HG03460 (cell line): ENCODE measurements around the gene RPS16.

Experiments used
- ATAC-seq: cut with Tn5 transposase; IDR thresholded peaks from one replicate; pipeline ENCODE4 v1.9.1; 2021; ENCODE audit not compliant: unreplicated experiment

The RPS16 gene

DNA sequence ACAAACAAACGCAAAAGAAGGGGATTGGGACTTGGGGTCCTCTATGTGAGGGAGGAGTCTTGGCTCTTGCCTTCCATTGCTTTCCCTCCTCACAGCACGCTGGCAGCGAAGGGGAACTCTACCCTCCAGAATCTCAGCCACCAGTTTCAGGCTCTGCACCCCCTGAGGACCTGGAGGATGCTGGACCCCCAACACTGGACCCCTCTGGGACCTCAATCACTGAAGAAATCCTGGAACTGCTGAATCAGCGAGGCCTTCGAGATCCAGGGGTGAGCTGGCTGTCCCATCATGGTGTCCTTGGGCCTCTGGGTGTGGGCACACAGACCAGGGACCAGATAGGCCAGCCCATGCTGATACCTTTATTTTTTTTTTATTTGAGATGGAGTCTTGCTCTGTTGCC, 13.7 kb downstream of the RPS16 start:
- no peak for ATAC-seq

DNA sequence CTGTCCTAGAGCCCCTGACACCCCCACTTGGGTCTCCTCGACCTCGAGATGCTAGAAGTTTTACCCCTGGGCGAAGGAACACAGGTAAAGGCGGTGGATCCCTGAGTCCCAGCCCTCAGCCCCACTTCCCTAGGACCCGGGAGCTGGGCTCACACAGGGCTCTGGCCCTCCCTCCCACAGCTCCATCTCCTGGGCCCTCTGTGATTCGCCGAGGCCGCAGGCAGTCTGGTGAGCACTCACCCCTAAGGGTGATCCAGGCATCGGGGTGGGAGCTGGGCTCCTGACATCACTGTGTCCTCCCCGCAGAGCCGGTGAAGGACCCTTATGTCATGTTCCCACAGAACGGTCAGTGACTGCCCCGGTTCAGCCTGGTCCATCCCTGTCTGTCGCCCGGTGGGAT, 15.0 kb downstream of the RPS16 start:
- no peak for ATAC-seq

GRCh38 chr19:39419003-39419402, 16.7 kb downstream of the RPS16 start:
- ATAC-seq: no peak

- no peak for ATAC-seq
Observed at GRCh38 chr19:39417463-39418181, 18.1 kb downstream of the RPS16 start.

- ATAC-seq: no peak
Observed at GRCh38 chr19:39416152-39417120, 19.3 kb downstream of the RPS16 start.

DNA sequence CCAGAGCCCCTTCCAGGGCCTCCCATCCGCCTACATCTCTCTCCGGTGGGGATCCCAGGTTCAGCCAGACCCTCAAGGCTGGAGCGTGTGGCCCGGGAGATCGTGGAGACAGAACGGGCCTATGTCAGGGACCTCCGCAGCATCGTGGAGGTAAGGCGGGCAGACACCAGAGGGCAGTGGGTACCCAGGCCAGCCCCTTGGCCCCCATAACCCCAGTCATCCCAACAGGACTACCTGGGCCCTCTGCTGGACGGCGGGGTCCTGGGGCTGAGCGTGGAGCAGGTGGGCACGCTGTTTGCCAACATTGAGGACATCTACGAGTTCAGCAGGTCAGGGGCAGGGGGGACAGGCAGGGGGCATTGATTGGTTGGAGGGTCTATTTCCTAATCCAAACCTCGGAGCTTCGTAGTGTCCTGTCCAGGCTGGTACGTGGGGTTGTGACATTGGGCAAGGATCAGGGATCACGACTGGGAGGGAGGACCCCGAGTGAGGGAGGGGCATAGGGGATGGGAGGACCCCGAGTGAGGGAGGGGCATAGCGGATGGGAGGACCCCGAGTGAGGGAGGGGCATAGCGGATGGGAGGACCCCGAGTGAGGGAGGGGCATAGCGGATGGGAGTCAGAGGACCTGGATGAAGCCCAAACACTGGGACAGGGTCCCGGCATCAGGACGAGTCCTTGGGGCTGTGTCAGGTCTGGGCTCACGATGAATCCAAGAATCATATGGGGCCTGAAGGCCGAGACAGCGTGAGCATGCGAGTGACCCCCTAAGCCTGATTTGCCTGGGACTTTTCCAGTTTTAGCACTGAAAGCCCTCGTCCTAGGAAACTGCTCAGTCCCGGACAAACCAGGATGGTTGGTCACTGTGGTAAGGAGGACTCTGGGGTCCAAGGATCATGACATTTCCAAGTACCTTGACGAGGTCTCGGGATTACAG, 20.4 kb downstream of the RPS16 start:
- no peak for ATAC-seq

DNA sequence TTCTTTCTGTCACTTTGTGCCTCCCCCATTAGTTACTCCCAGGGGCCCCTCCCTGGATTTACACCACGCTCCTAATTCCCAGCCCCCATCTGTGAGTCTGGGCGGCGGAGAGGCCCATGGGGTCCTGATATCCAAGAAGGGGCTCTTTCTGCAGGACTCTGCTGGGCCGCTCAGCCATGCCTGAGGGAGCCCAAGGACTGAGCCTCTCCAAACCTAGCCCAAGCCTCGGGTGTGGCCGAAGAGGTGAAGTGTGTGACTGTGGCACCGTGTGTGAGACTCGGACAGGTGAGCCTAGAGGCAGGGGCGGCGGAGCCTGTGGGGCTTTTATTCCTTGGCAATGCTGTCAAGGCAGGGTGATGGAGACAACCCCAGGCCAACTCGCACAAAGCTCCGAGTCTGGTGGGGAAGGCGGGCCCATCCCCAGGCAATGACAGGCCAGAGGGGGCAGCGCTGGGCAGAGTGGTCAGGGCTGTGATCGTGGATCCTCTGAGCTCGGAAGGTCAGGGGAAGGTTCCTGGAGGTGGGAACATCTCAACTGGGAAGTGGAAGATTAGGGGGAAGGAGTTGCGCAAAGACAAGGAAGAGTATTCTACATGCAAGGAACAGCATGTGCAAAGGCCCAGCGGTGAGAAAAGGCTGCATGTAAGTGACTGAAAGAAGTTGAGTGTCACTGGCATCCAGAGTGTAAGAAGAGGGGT, 21.7 kb downstream of the RPS16 start:
- no peak for ATAC-seq

GRCh38 chr19:39413272-39413910, 22.4 kb downstream of the RPS16 start:
- no peak for ATAC-seq

DNA sequence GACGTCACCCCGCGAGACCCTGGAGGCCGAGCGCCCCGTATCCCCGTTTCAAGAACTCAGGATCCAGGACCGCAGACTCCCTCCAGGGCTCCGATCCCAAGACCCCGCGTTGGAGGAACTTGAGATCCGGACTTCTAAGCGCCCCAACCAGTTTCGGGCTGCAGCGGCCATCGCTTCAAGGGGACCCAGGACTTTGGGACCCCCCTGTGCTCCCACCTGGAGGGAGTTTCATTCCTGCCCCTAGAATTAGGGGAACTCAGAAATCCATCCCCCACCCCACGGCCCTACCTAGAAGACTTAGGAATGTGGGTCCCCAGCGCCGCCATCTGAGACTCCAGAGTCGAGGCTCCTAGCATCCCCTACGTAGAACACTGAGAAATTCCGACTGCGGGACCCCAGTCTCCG, 22.9 kb downstream of the RPS16 start:
- no peak for ATAC-seq

DNA sequence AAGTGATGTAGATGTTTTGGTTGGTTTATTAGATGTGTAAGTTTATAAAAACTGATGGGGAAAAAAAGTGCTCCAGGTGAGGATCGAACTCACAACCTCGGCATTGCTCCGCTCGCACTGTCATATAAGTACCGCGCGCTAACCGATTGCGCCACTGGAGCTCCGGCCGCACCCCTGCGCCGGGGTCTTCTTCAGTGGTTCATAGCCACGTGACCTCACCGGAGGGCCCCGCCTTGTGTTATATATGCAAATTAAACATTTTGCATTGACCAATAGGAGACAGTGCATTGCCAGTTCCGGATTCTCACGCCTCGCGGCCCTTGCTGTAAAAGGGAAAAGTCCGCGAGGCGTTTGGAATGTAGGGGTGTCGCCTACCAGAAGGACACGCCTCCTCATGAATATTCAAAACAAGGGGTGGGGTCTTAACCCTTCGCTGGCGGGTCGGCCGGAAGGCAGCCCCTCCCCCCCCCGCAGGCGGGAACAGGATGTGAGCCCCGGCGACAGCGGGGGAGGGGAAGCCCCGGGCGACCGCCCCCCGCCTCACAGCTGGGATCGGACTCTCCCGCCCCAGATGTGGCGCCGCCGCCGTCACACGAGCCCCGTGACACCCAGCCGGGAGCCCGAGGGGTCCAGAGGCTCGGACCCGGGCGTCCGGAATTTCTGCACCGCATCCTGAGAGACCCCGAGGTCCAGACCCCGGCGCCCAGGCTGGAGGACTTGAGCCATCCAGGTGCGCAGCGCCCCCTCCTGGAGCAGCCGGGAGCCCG, 23.5 kb downstream of the RPS16 start, which contains the start of gene PLEKHG2:
TSS of gene PLEKHG2 (plus strand) at position 570 of the 767 bp plus-strand sequence. CDS start 1,418 bp downstream, outside the sequence.
- peak; percentile 48 for ATAC-seq

DNA sequence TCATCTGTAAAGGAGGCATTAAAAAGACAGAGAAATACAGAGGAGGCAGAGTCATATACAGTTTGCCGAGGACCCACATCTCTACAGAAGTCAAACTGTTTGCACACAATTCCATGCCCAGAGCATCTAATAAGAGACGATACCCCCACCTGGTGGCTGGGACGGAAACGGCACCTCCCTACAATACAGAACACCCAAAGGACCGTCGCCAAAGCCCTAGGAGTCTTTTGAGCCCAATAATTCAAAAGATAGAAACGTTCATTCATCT, 24.0 kb downstream of the RPS16 start:
- ATAC-seq: peak; percentile 20

GRCh38 chr19:39411081-39411831, 24.5 kb downstream of the RPS16 start:
- ATAC-seq: no peak

DNA sequence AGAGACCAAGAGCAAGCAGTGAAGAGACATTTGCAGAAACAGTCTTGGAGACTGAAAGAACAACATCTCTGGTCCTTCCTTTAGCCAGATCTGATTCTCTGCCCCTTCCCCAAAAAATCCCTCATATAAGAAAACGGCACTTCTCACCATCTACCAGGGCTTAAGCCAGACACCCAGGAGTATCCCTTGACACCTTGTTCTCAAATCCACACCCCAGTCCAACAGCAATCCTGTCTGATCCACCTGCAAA, 25.0 kb downstream of the RPS16 start:
- no peak for ATAC-seq

DNA sequence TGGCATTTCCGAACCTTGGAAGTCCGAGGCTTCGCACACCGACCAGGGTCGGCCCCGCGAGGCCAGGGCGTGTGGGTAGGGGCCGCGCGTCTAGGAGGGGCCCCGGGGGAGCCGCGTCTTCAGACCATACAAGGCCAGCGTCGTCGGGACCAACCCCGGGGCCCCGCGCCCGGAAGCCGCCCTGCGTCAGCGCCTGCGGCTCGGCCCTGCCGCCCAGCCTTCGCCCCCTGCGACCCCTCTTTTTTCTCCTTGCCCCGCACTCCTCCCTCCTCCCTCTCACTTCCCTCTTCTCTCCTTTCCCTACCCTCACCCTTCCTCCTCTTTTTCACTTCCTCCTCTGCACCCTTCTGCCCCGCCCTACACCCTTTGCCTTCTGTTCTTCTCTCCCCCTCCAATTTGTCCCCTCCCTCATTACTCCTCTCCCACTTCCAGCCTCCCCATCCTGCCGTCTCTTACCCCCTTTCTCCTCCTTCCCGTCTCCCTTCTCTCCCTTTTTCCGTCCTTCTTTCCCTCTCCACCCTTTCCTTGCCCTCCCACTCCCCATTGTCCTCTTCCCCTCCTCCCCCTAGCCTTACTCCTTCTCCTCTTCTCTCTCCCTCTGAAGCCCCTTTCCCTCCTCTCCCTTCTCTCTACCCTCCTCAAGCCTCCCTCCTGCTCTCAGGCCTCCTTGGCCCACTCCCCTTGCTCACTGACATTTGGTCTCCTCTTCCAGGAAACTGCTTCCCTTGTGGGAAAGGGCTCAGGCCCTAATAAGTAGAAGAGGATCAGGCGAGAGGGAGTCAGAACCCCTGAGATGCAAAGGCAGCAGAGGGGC, 25.5 kb downstream of the RPS16 start:
- no peak for ATAC-seq

DNA sequence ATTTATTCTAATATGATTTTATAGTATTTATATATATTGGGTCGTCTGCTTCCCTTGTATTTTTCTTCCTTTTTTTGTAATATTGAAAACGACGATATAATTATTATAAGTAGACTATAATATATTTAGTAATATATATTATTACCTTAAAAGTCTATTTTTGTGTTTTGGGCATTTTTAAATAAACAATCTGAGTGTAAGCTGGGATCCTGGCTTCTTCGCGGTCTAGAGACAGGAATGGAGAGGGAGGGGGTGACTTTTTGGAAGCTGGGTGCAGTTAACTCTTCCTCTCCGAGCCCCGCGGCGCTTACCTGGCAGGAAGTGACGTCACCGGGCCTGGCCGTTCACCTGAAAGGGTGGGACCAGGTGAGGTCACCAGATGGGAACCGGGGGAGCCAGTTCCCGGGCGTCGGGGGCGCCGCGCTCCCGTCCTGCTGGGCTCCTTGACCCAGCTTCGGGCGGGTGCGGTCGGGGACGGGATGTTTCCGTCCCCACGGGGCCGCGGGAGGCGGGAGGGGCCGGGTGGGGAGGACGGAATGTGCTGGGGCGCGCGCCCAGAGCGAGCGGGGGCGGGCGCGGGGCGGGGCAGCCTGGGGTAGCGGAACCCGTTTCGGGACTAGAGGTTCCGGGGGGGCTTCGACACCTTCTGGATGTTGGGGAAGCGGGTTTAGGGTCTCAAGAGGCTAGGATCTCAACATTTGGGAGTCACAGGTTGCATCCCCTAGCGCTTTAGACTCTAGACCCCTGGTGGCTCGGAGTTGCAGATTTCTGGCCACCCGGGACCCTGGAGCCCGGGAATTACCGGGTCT, 26.3 kb downstream of the RPS16 start:
- ATAC-seq: no peak

DNA sequence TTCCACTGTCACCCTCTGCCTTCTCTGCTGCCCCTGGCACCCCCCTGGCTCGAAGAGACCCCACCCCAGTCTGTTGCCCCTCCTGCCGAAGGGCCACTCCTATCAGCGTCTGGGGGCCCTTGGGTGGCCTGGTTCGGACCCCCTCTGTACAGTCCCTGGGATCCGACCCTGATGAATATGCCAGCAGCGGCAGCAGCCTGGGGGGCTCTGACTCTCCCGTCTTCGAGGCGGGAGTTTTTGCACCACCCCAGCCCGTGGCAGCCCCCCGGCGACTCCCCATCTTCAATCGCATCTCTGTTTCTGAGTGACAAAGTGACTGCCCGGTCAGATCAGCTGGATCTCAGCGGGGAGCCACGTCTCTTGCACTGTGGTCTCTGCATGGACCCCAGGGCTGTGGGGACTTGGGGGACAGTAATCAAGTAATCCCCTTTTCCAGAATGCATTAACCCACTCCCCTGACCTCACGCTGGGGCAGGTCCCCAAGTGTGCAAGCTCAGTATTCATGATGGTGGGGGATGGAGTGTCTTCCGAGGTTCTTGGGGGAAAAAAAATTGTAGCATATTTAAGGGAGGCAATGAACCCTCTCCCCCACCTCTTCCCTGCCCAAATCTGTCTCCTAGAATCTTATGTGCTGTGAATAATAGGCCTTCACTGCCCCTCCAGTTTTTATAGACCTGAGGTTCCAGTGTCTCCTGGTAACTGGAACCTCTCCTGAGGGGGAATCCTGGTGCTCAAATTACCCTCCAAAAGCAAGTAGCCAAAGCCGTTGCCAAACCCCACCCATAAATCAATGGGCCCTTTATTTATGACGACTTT, 27.1 kb downstream of the RPS16 start:
- ATAC-seq: no peak
